Karpas-422 (cell line): Measurements from ENCODE around the gene USP40. TPM values are rescaled to one million over a fixed set of nuclear protein-coding genes. Genes with fewer than 3 reads are reported as not detected.
"Not testable (repeated sequence)": the region's sequence is repeated elsewhere in the genome, so short reads cannot be mapped to it uniquely, and the experiment has no call there.

Experiments used
- DNase-seq: peaks from one replicate; pipeline ENCODE4 v3.0.0-alpha.2; 2015
- H2AFZ ChIP-seq: fragments of 200-600 bp; sonication (generic); 2 replicates; pipeline ENCODE4 v1.6.1; 2014; ENCODE audit warnings: antibody characterized with exemption, low read length, mixed read lengths
- H3K27ac ChIP-seq: fragments of 200-600 bp; sonication (generic); 2 replicates; pipeline ENCODE4 v1.5.1; 2014; ENCODE audit warnings: mild to moderate bottlenecking, low read length, moderate library complexity
- H3K27me3 ChIP-seq: fragments of 200-600 bp; sonication (generic); 2 replicates; pipeline ENCODE4 v1.6.1; 2014; ENCODE audit warnings: low read length, mixed read lengths
- H3K36me3 ChIP-seq: fragments of 200-600 bp; sonication (generic); 2 replicates; pipeline ENCODE4 v1.6.1; 2014; ENCODE audit warnings: low read length, mixed read lengths; ENCODE audit not compliant: insufficient read depth
- H3K4me1 ChIP-seq: fragments of 200-600 bp; sonication (generic); 2 replicates; pipeline ENCODE4 v1.6.1; 2014; ENCODE audit warnings: mild to moderate bottlenecking, low read length, mixed read lengths
- H3K4me2 ChIP-seq: fragments of 200-600 bp; sonication (generic); 2 replicates; pipeline ENCODE4 v1.6.1; 2014; ENCODE audit warnings: low read length, low read depth, mild to moderate bottlenecking; ENCODE audit not compliant: poor library complexity, severe bottlenecking
- H3K4me3 ChIP-seq: fragments of 200-600 bp; sonication (generic); 2 replicates; pipeline ENCODE4 v1.5.1; 2014; ENCODE audit warnings: mild to moderate bottlenecking, antibody characterized with exemption, low read length, mixed read lengths
- H3K79me2 ChIP-seq: fragments of 200-600 bp; sonication (generic); 2 replicates; pipeline ENCODE4 v1.6.1; 2014; ENCODE audit warnings: mild to moderate bottlenecking, low read length, mixed read lengths
- H3K9ac ChIP-seq: fragments of 200-600 bp; sonication (generic); 2 replicates; pipeline ENCODE4 v1.6.0; 2014; ENCODE audit warnings: low read length
- H3K9me2 ChIP-seq: fragments of 200-600 bp; sonication (generic), shearing (Covaris generic); replicated peaks from 2 replicates; pipeline ENCODE4 v1.6.0; 2014; ENCODE audit warnings: mild to moderate bottlenecking, low read length, moderate library complexity; ENCODE audit not compliant: insufficient read depth
- H3K9me3 ChIP-seq: fragments of 300-700, 200-600 bp; sonication (generic); 2 replicates; pipeline ENCODE4 v1.6.1; 2014; ENCODE audit warnings: low read length, mixed read lengths
- H4K20me1 ChIP-seq: fragments of 200-600 bp; sonication (generic); 2 replicates; pipeline ENCODE4 v1.6.1; 2014; ENCODE audit warnings: mild to moderate bottlenecking, antibody characterized with exemption, low read length, low read depth; ENCODE audit not compliant: insufficient read depth
- total RNA-seq: library from RNA; depleted of rRNA; stranded (reverse); fragments of >200 nt; shearing (Covaris generic); gene quantifications from 2 replicates; pipeline ENCODE4 v1.2.3, GENCODE V29; 2014; ENCODE audit warnings: low replicate concordance

USP40 gene
- total RNA-seq, 1 experiment from 2014 or later: 7.9 TPM

- no peaks in the 10 kb centered on the region for H3K9me3 ChIP-seq
- no peak overlapping the region for H3K4me3 ChIP-seq
- H3K4me1 ChIP-seq: peaks cover 16% of the 10 kb centered on the region
- H3K27ac ChIP-seq: no peak overlapping the region
- H3K9ac ChIP-seq: no peak overlapping the region
- H3K4me2 ChIP-seq: no peak overlapping the region
- no peaks in the 10 kb centered on the region for H3K9me2 ChIP-seq
- H3K79me2 ChIP-seq: no peaks in the 10 kb centered on the region
- H3K36me3 ChIP-seq: no peaks in the 10 kb centered on the region
- no peaks in the 10 kb centered on the region for H4K20me1 ChIP-seq
- no peak for DNase-seq
- H3K27me3 ChIP-seq: no peaks in the 10 kb centered on the region
- no peak overlapping the region for H2AFZ ChIP-seq
Measured at GRCh38 chr2:233597522-233597921, 30.9 kb upstream of the USP40 start.

DNA sequence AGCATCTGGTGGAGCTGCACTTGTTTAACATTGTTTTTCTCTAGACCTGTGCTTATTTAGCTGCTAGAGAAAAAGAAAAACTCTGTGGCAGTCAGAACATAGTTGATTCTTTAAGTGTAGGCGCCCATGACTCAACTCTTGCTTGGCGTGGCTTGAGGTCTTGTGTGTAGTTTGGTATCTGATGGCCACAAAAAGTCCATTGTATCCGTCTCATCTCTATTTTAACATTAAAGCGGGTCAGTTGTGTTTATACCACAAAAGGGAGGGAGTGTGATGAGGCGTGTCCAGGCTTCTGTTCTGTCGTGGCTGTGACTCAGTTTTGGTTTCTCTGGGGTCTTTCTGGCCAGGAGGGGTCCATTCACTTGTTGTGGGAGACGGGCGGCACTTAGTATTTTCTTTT, 26.6 kb upstream of the USP40 start:
- Histone ChIP-seq H2AFZ (no peak overlapping the region), H4K20me1 (no peaks in the 10 kb centered on the region), H3K79me2 (no peaks in the 10 kb centered on the region), H3K4me1 (peaks cover 16% of the 10 kb centered on the region), H3K4me2 (no peak overlapping the region), H3K9me3 (no peaks in the 10 kb centered on the region), H3K36me3 (no peaks in the 10 kb centered on the region), H3K27ac (no peak overlapping the region), H3K9ac (no peak overlapping the region), H3K9me2 (no peaks in the 10 kb centered on the region), H3K27me3 (no peaks in the 10 kb centered on the region), H3K4me3 (no peak overlapping the region)
- DNase-seq: no peak

DNA sequence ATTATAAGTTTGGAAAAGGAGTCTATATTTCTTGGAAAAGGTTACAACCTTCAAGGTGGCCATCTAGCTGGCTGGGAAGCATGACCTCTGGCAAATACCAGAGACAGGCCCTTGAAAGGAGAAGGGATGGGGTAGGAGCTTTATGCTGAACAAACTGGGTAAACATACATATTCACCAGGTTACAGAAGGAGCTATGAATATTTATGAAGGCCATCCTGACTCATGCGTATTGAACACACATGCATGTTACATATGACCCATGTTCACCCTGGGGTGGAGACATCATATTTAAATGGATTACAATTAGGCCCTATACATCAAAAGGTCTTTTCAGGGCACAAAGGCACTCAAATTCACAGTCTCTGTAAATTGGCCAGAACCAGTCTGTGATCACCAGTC, 26.1 kb upstream of the USP40 start:
- not testable (repeated sequence) for H3K36me3 ChIP-seq, DNase-seq, H3K4me3 ChIP-seq, H3K79me2 ChIP-seq, H3K27me3 ChIP-seq, H3K4me2 ChIP-seq, H3K9ac ChIP-seq, H4K20me1 ChIP-seq, H3K9me2 ChIP-seq, H3K9me3 ChIP-seq, H3K27ac ChIP-seq, H2AFZ ChIP-seq
- H3K4me1 ChIP-seq: peaks cover 16% of the 10 kb centered on the region

DNA sequence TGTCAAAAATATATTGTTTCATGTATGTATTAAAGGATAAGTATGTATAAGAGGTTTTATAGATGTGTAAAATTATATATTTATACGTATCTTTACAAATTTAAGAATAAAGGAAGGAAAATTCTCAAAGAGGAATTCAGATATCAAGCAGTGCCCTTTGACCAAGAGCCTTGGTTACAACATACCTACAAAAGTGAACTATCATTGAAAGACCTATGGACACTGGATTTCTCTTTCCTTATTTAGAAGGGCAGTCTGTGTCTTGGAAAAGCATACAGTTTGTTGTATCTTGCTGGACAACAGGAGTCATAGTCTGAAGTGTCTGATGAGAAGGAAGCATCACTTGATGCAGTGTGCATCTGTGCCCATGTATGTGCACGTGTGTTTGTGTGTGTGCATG, 21.8 kb upstream of the USP40 start:
- Histone ChIP-seq H3K27me3 (no peaks in the 10 kb centered on the region), H3K27ac (no peak overlapping the region), H3K4me1 (peaks cover 8% of the 10 kb centered on the region), H4K20me1 (no peaks in the 10 kb centered on the region), H3K9me3 (no peaks in the 10 kb centered on the region), H3K36me3 (no peaks in the 10 kb centered on the region), H3K9ac (no peak overlapping the region), H3K79me2 (no peaks in the 10 kb centered on the region), H3K9me2 (no peaks in the 10 kb centered on the region), H3K4me2 (no peak overlapping the region), H2AFZ (no peak overlapping the region), H3K4me3 (no peak overlapping the region)
- no peak for DNase-seq

GRCh38 chr2:233584210-233584609, 17.6 kb upstream of the USP40 start:
- Histone ChIP-seq H3K36me3 (no peaks in the 10 kb centered on the region), H3K4me2 (peak overlapping the region; percentile 67), H3K9ac (peak overlapping the region; percentile 58), H3K9me3 (no peaks in the 10 kb centered on the region), H3K79me2 (no peaks in the 10 kb centered on the region), H3K9me2 (no peaks in the 10 kb centered on the region), H3K4me3 (peak overlapping the region; percentile 62), H2AFZ (no peak overlapping the region), H3K27ac (no peak overlapping the region), H3K4me1 (peaks cover 8% of the 10 kb centered on the region), H3K27me3 (no peaks in the 10 kb centered on the region), H4K20me1 (no peaks in the 10 kb centered on the region)
- no peak for DNase-seq

DNA sequence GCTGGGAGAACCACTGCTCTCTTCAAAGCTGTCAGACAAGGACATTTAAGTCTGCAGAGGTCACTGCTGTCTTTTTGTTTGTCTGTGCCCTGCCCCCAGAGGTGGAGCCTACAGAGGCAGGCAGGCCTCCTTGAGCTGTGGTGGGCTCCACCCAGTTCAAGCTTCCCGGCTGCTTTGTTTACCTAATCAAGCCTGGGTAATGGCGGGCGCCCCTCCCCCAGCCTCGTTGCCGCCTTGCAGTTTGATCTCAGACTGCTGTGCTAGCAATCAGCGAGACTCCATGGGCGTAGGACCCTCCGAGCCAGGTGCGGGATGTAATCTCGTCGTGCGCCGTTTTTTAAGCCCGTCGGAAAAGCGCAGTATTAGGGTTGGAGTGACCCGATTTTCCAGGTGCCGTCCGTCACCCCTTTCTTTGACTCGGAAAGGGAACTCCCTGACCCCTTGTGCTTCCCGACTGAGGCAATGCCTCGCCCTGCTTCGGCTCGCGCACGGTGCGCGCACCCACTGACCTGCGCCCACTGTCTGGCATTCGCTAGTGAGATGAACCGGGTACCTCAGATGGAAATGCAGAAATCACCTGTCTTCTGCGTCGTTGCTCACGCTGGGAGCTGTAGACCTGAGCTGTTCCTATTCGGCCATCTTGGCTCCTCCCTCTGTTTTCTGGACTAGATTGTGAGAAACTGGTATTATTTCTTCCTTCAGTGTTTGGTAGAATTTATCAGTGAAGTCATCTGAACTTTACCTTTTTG, 16.8 kb upstream of the USP40 start:
- not testable (repeated sequence) for H3K9me2 ChIP-seq, H3K9me3 ChIP-seq, H3K79me2 ChIP-seq, H4K20me1 ChIP-seq, H3K4me1 ChIP-seq, H3K27ac ChIP-seq, H3K36me3 ChIP-seq, H3K27me3 ChIP-seq
- Histone ChIP-seq H3K4me3 (peak overlapping the region; percentile 62), H3K9ac (peak overlapping the region; percentile 58), H3K4me2 (peak overlapping the region; percentile 67), H2AFZ (0 out of 2 replicates have a peak overlapping the region, but pooled peaks have one; percentile 36)
- DNase-seq: peak; percentile 68

DNA sequence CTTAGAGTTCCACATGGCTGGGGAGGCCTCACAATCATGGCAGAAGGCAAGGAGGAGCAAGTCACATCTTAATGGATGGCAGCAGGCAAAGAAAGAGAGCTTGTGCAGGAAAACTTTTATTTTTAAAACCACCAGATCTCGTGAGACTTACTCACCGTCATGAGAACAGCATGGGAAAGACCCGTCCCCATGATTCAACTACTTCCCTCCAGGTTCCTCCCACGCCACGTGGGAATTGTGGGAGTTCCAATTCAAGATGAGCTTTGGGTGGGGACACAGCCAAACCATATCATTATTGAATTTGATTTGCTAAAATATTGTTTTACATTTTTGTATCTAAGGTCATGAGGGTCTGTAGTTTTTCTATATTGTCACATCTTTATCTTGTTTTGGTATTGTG, 10.8 kb upstream of the USP40 start:
- DNase-seq: not testable (repeated sequence)

DNA sequence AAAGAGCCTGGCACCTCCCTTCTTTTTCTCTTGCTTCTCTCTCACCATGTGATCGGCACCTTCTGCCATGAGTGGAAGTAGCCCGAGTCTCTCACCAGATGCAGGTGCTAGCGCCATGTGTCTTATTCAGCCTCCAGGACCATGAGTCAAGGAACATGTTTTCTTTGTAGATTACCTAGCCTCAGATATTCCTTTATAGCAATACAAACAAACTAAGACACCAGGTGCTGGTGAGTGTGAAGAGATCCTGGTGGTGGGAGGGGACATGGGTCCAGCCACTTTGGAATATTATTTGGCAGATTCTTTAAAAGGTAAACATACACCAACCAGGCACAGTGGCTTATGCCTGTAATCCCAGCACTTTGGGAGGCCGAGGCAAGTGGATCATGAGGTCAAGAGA, 5.9 kb upstream of the USP40 start:
- Histone ChIP-seq H3K4me1 (no peaks in the 10 kb centered on the region), H3K27me3 (no peaks in the 10 kb centered on the region; the same call in 1 of the 2 replicates), H4K20me1 (no peaks in the 10 kb centered on the region), H3K4me3 (no peak overlapping the region), H3K9ac (no peak overlapping the region), H2AFZ (no peak overlapping the region), H3K4me2 (no peak overlapping the region), H3K79me2 (no peaks in the 10 kb centered on the region), H3K9me3 (no peaks in the 10 kb centered on the region), H3K9me2 (no peaks in the 10 kb centered on the region), H3K27ac (no peak overlapping the region), H3K36me3 (no peaks in the 10 kb centered on the region)
- DNase-seq: no peak

More for the DNA sequence above, 10.8 kb upstream of the USP40 start:
- not testable (repeated sequence) for H3K9me3 ChIP-seq, H3K4me1 ChIP-seq, H3K9ac ChIP-seq, H4K20me1 ChIP-seq, H3K36me3 ChIP-seq, H3K27me3 ChIP-seq, H3K9me2 ChIP-seq, H3K79me2 ChIP-seq, H2AFZ ChIP-seq, H3K4me3 ChIP-seq, H3K4me2 ChIP-seq, H3K27ac ChIP-seq
